GM06990 (cell line): ENCODE results near the gene ARF5.
"Not testable (repeated sequence)": the region's sequence is repeated elsewhere in the genome, so short reads cannot be mapped to it uniquely, and the experiment has no call there.

Experiments
- DNase-seq: peaks from one replicate; pipeline ENCODE4 v3.0.0-alpha.2; 2011; ENCODE audit not compliant: insufficient read length; ENCODE audit errors: extremely low read depth
- H3K27me3 ChIP-seq: replicated peaks from 2 replicates; pipeline ENCODE4 v1.6.0; 2011; ENCODE audit warnings: low read length; ENCODE audit not compliant: control insufficient read depth, insufficient read depth
- H3K36me3 ChIP-seq: 2 replicates; pipeline ENCODE4 v1.5.1; 2011; ENCODE audit warnings: low read length; ENCODE audit not compliant: control insufficient read depth, insufficient read depth
- H3K4me3 ChIP-seq: replicated peaks from 2 replicates; pipeline ENCODE4 v1.5.1; 2011; ENCODE audit warnings: low read depth, mild to moderate bottlenecking, control low read depth, low read length
- CTCF ChIP-seq: IDR thresholded peaks from 2 replicates; pipeline ENCODE4 v1.5.1; 2011; ENCODE audit warnings: low read length, control low read depth, mild to moderate bottlenecking, inconsistent platforms; ENCODE audit not compliant: insufficient read depth, poor library complexity, severe bottlenecking

Gene ARF5

GRCh38 chr7:127588019-127588696 is at the start of gene ARF5:
Gene ARF5, plus strand, starts transcription at chr7:127588411. Its CDS starts 88 bp downstream, at chr7:127588499.
- TF ChIP-seq CTCF, result no peak
- Histone ChIP-seq H3K27me3 (no peaks in the 10 kb centered on the region), H3K36me3 (peaks cover 6% of the 10 kb centered on the region), H3K4me3 (peak within 1 kb of the TSS; percentile 89)
- peak; percentile 87 for DNase-seq

- DNase-seq, result no peak
- Histone ChIP-seq H3K4me3 (no peak overlapping the region), H3K27me3 (no peaks in the 10 kb centered on the region; the same call in 1 of the 2 replicates), H3K36me3 (no peaks in the 10 kb centered on the region)
- TF ChIP-seq CTCF, result no peak
These were observed 49.1 kb upstream of the ARF5 start for GRCh38 chr7:127539116-127539515.

- not testable (repeated sequence) for H3K36me3 ChIP-seq, DNase-seq
These were observed 47.8 kb upstream of the ARF5 start for GRCh38 chr7:127540461-127540860.

GRCh38 chr7:127541548-127541947 is 46.7 kb upstream of the ARF5 start:
- H3K27me3 ChIP-seq, result no peaks in the 10 kb centered on the region; the same call in 1 of the 2 replicates
- DNase-seq, result no peak
- H3K36me3 ChIP-seq, result no peaks in the 10 kb centered on the region
- no peak for TF ChIP-seq CTCF
- H3K4me3 ChIP-seq, result no peak overlapping the region

More at GRCh38 chr7:127540461-127540860, 47.8 kb upstream of the ARF5 start:
- H3K4me3 ChIP-seq, H3K27me3 ChIP-seq: not testable (repeated sequence)

GRCh38 chr7:127546313-127546712 is 41.9 kb upstream of the ARF5 start:
- Histone ChIP-seq H3K4me3 (no peak overlapping the region), H3K36me3 (no peaks in the 10 kb centered on the region), H3K27me3 (no peaks in the 10 kb centered on the region; the same call in 1 of the 2 replicates)
- TF ChIP-seq CTCF, result no peak
- DNase-seq, result no peak

DNA sequence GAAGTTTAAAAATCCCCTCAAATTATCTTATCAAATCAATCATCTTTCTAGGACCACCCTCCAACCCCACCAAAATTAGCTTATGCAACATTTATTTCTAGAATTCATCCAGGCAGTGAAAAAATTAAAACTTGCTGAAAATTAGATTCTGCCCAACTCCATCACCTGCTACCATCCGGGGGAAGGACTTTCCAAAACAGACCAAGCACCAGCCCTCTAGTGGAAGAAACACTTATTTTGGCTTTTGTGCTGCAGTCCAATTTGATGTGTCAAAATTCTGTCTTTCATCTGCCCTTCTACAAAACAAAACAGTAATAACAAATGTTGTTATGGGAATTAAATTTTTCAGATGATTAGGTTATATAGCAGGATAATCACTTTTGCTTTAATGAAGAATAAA is 38.0 kb upstream of the ARF5 start:
- Histone ChIP-seq H3K36me3 (no peaks in the 10 kb centered on the region), H3K27me3 (no peaks in the 10 kb centered on the region; the same call in 1 of the 2 replicates), H3K4me3 (no peak overlapping the region)
- no peak for DNase-seq
- TF ChIP-seq CTCF, result peak; percentile 29
